Measurements from ENCODE around the gene PPP1R12C.

PPP1R12C gene

GRCh38 chr19:55099557-55100506 is 17.6 kb downstream of the PPP1R12C start:
- no peak overlapping the region for H3K4me3 ChIP-seq (ENCODE audit: low read depth, low read length)
- DNase-seq (ENCODE audit: low read depth, low spot score), result no peak
- in situ Hi-C loops (cut with HindIII; ENCODE audit: low sequenced_read_pairs), result no loop called here
- peak; percentile 24 for TF ChIP-seq CTCF (IDR thresholded peaks at IDR 0.05; ENCODE audit: low read depth, low read length)

- in situ Hi-C loops (cut with HindIII; ENCODE audit: low sequenced_read_pairs), result no loop called here
- H3K4me3 ChIP-seq (ENCODE audit: low read depth, low read length), result no peak overlapping the region
- DNase-seq (ENCODE audit: low read depth, low spot score), result no peak
- peak; percentile 10 for TF ChIP-seq CTCF (IDR thresholded peaks at IDR 0.05; ENCODE audit: low read depth, low read length)
Measured at GRCh38 chr19:55098716-55099556, 18.5 kb downstream of the PPP1R12C start.

GRCh38 chr19:55097864-55098715 is 19.3 kb downstream of the PPP1R12C start:
- no peak for DNase-seq (ENCODE audit: low read depth, low spot score)
- TF ChIP-seq CTCF (IDR thresholded peaks at IDR 0.05; ENCODE audit: low read depth, low read length), result no peak
- no peak overlapping the region for H3K4me3 ChIP-seq (ENCODE audit: low read depth, low read length)
- in situ Hi-C loops (cut with HindIII; ENCODE audit: low sequenced_read_pairs), result no loop called here

- DNase-seq (ENCODE audit: low read depth, low spot score), result no peak
- no peak for TF ChIP-seq CTCF (IDR thresholded peaks at IDR 0.05; ENCODE audit: low read depth, low read length)
- in situ Hi-C loops (cut with HindIII; ENCODE audit: low sequenced_read_pairs), result no loop called here
- no peak overlapping the region for H3K4me3 ChIP-seq (ENCODE audit: low read depth, low read length)
Measured at GRCh38 chr19:55096061-55096701, 21.3 kb downstream of the PPP1R12C start.

GRCh38 chr19:55095260-55096060 is 22.0 kb downstream of the PPP1R12C start:
- in situ Hi-C loops (cut with HindIII; ENCODE audit: low sequenced_read_pairs), result no loop called here
- no peak for DNase-seq (ENCODE audit: low read depth, low spot score)
- no peak overlapping the region for H3K4me3 ChIP-seq (ENCODE audit: low read depth, low read length)
- TF ChIP-seq CTCF (IDR thresholded peaks at IDR 0.05; ENCODE audit: low read depth, low read length), result no peak

Measured in astrocyte of the spinal cord (primary cell).